GM12891 (cell line): ENCODE measurements around the gene FBLN5.

Experiments
- PAX5 ChIP-seq: IDR thresholded peaks from 2 replicates; pipeline ENCODE4 v1.6.1; 2011; ENCODE audit warnings: low read length, moderate library complexity, mild to moderate bottlenecking; ENCODE audit not compliant: insufficient read depth, severe bottlenecking
- POLR2A ChIP-seq: IDR thresholded peaks from 2 replicates; pipeline ENCODE4 v1.6.1; 2011; ENCODE audit warnings: low read depth, low read length, control low read depth
- POLR2AphosphoS5 ChIP-seq: IDR thresholded peaks from 2 replicates; pipeline ENCODE4 v1.6.1; 2011; ENCODE audit warnings: low read depth, low read length, control low read depth
- SPI1 ChIP-seq: IDR thresholded peaks from 2 replicates; pipeline ENCODE4 v1.6.1; 2011; ENCODE audit warnings: low read depth, low read length, control low read depth
- TAF1 ChIP-seq: IDR thresholded peaks from 2 replicates; pipeline ENCODE4 v1.6.1; 2011; ENCODE audit warnings: low read depth, low read length, control low read depth

DNA sequence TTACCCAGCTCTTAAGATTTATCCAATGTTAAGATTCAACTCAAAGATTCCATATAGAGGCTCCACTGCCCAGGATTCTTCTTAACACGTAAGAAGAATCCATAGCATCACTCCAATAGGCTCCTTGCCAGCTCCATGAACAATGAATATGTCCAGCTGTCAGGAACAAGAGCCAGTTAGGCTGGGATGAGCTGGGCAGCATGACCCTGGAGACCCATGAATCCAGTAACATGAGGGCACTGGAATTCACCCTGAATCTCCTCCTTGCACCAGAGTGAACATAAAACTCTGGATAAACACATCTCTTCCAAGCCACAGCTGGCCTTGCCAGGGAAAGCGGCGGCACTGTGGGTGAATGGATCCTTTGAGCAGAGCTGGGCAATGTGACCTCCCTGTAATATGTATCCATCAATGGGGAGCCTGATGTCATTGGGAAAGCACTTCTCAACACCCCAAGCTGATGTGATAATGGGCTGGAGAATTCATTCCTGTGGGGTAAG lies 55.7 kb downstream of the FBLN5 start:
- TF ChIP-seq TAF1 = no peak
- TF ChIP-seq POLR2AphosphoS5 = no peak
- TF ChIP-seq SPI1 = no peak
- no peak for TF ChIP-seq POLR2A
- no peak for TF ChIP-seq PAX5
